IPS-NIHi11 (cell line): Measurements from ENCODE around the gene ZSWIM6.
"Not testable (repeated sequence)": the region's sequence is repeated elsewhere in the genome, so short reads cannot be mapped to it uniquely, and the experiment has no call there.

Experiments
- DNase-seq: peaks from one replicate; pipeline ENCODE4 v3.0.0; 2012; ENCODE audit warnings: mixed read lengths, low spot score

The ZSWIM6 gene

DNA sequence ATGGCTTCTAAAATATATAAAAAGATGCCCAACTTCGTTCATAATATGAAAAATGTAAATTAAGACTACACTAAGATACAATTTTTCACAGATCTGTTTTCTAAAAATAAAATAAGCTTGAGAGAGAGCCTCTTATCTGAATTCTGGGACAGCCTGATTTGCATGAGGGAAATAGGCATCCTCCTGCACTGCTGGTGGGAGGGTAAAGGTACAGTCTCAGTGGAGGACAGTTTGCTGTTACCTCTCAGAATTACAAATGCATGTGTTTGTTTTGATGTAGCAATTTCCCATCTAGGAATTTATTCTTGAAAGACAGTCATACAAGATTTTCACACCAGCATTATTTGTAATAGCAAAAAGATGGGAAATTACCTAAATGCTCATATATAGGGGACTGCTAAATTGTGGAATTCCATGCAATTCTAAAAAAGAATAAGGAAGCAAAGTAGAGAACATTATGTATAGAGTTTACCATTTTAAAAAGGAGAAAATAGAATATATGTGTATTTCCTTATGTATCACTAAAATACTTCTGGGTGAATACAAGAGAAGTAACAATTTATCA lies 75.7 kb downstream of the ZSWIM6 start:
- no peak for DNase-seq

DNA sequence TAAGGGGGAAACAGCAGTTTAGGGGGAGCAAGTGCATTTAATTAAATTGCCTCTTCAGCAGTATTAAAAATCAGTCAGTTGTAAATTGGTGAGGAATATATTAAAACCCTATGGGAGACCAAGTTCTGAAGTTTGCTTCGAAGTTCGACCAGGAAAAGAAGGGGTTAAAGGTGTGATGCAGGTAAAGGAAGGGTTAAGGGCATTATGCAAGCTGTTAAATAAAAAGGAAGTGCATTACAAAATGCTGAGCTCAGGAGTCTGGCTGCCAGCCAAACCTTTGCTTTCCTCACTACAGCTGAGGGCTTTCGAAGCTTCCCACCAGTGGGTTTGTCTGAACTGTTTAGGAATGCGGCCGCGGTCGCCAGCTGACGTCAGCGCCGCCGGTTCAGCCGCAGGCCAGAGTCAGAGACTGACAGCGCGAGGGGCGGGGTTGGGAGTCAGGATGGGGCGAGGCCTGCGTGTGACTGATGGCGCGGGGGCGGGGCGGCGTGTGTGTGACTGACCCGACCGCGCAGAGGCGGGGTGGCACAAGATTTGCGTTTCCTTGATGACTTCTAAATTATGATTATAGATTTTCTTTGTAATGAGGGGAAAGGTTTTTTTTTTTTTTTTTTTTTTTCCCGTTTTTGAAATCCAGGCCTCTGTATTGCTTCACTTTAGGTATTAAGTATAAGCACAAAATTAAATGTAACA lies 76.6 kb downstream of the ZSWIM6 start:
- peak; percentile 97 for DNase-seq

DNA sequence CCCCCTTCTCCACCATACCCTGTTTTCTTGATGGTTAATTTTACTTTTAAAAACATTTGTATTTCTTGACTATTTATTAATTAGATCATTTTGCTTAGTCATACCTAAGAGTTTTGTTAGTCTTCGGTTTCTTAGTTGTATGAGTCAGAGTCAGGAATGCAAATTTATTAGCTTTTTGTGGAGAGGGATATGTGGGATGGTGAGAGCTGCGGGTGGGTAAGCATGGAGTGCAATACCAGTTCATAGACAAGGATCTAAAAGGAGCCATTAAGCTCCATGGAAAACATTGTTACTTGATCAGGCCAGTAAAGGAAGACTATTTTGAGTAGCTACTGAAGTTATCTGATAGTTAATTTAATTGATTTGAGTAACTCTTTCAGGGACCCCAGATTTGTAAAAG lies 77.5 kb downstream of the ZSWIM6 start:
- DNase-seq, result no peak

DNA sequence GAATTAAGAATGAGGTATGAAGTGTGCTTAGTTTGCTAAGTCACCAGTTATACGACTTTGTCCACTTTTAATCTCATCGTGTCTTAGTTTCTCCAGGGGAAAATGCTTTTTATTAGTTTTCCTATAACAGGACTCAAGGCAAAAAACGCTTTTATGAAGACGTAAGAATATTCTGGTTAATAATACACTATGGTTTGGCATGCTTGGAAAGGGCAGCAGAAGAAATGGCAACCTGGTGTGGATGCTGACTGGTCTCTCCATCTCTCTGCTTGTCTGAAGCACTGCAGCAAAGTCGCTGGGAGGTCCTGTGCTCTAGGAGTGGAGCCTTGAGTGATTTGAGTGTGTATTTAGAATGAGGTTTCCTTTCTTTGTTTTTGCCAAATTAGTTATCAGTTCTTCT lies 78.8 kb downstream of the ZSWIM6 start:
- no peak for DNase-seq

DNA sequence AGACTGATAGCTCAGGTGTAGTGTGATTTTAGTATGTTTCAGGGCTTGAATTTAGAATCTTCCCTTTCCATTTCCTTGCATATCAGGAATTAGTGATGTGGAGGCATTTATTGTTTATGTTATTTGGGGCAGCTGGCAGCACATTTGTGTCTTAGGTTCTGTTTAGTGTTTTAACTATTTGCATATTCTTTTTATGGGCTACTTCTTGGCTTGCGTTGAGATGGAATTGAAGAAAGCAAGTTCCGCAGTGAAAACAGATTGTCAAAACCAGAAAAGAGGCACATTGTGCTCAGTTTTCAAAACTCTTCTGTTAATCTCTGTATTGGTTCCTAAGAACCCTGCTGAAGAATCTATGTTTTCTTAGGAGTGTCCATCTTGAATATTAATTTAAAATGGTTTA lies 80.3 kb downstream of the ZSWIM6 start:
- no peak for DNase-seq

DNA sequence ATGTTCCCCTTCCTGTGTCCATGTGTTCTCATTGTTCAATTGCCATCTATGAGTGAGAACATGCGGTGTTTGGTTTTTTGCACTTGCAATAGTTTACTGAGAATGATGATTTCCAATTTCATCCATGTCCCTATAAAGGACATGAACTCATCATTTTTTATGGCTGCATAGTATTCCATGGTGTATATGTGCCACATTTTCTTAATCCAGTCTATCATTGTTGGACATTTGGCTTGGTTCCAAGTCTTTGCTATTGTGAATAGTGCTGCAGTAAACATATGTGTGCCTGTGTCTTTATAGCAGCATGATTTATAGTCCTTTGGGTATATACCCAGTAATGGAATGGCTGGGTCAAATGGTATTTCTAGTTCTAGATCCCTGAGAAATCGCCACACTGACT lies 81.1 kb downstream of the ZSWIM6 start:
- not testable (repeated sequence) for DNase-seq

DNA sequence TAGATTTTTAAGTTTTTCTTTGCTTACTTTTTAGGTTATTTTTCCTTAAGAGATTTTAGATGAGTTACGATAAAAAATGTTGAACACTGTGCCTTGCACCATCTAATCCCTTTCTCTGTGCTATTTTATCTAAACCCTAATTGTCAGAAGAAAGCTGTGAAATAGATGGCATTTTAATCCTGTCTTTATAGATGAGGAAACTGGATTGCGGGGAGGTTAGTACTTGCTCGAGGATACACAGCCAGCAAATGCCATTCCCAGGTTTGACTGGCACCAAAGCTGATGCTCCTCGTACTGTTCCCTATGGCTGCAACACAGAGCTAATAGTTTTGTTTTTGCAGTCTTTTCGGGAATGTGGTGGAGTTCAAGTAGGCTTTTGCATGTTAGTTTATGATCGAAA lies 82.7 kb downstream of the ZSWIM6 start:
- DNase-seq, result no peak

DNA sequence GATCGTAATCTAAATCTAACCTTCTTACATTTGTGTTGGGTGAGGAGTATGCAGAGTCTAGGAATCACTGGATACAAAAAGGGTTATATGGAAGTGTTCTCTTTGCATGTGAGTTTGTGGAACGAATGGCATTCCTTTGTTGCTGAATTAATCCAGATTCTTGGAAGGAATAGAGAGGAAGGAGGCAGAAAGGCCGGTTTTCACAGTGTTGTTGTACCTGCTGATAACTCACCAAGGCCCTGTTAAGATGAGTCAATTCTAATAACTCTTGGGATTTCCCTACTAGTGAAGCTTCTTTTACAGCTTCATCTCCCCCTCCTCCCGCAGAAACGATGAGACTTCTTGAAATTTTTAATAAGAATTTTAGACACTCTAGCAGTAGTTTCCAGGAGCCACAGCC lies 84.0 kb downstream of the ZSWIM6 start:
- DNase-seq, result no peak

DNA sequence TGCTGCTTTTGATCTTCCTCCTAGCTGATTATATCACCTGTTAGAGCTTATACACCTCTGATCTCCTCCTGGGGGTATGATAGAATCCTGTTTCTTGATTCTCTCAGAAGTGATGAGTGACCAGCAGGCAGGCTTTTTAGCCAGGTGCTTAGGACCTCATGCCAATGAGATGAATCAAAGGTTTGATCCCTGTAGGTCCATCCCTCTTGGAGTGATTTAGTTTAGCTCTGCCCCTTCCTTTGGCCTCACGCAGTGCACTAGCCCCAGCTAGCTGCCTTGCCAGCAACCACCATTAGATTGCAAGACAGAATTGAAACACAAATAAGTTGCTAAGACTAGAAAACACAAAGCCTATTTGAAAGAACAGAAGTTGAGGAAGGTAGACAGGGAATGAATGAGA lies 84.4 kb downstream of the ZSWIM6 start:
- peak; percentile 35 for DNase-seq

DNA sequence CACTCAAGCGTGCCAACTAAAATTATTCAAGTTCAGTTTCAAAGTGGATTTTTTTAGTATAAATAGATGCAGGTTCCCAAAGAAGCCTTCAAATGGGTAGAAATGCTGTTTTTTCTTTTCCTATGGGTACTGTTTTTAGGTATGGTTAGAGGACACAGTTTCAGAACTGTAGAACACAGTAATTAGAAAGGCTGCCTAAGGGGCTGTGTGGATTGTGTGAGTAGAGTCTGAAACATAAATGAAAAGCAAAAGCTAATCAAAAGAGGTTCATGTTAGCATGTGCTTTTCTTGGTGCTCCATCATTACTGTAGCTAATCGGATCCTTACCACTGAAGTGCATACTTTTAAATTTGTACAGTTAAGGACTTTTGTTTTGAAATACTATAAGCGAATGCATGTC lies 85.3 kb downstream of the ZSWIM6 start:
- no peak for DNase-seq

DNA sequence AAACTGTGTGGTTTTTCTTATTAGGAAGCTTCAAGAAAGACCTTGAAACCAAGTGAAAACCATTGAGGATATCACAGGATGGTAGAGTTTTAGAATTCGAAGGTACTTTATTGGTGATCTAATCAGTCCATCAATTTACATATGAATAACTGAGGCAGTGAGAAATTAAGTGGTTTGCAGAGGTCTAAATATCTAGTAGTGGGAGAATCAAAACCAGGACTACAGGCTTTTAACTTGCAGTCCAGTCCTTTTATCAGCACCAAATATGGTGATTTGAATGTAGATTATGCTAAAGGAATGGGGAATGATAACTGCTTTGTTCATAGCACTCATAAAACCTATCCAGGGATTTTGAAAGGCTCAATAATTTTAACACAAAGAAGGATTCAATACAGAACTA lies 85.8 kb downstream of the ZSWIM6 start:
- no peak for DNase-seq

DNA sequence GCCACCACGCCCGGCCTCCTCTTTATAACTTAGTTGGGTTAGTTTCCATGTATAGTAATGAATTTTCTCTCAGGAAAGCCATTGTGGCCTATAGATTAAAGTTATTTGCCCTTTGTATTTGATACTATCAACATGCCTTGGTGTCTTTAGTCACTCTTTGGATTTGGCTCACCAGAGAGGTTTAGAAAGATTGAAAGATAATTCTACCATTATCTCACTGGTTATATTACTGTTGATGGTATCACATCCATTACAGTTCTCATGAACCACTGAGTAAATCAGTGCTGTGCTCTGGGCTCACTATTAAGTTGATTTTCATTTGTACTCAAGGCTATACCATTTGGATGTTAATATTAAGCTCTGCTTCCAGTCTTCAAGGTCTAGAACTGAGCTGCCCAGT lies 87.0 kb downstream of the ZSWIM6 start:
- DNase-seq, result no peak

DNA sequence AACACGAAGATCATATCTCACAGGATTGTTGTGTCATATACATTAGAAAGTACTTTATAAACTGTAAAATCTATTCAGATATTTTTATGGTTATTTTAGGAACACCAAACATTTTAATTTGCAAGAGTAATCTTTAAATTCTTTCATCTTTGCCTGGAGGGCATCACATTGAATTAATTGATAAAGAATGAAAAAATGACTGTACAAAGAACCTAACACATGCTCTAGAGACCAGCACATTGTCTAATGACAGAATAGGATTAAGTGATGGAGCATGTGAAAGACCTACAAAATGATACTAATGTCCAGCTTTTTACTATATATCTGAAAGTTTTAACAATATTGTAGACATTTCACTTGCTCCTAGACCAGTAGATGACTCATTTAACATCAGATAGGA lies 88.0 kb downstream of the ZSWIM6 start:
- DNase-seq, result no peak

DNA sequence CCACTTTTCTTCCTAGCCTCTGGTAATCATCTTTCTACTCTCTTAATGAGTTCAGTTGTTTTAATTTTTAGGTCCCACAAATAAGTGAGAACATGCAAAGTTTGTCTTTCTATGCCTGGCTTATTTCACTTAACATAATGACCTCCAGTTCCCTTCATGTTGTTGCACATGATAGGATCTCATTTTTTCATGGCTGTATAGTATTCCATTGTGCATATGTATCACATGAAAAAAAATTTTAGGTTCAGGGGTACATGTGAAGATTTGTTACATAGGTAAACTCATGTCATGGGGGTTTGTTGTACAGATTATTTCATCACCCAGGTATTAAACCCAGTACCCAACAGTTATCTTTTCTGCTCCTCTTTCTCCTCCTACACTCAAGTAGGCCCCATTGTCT lies 89.2 kb downstream of the ZSWIM6 start:
- not testable (repeated sequence) for DNase-seq

DNA sequence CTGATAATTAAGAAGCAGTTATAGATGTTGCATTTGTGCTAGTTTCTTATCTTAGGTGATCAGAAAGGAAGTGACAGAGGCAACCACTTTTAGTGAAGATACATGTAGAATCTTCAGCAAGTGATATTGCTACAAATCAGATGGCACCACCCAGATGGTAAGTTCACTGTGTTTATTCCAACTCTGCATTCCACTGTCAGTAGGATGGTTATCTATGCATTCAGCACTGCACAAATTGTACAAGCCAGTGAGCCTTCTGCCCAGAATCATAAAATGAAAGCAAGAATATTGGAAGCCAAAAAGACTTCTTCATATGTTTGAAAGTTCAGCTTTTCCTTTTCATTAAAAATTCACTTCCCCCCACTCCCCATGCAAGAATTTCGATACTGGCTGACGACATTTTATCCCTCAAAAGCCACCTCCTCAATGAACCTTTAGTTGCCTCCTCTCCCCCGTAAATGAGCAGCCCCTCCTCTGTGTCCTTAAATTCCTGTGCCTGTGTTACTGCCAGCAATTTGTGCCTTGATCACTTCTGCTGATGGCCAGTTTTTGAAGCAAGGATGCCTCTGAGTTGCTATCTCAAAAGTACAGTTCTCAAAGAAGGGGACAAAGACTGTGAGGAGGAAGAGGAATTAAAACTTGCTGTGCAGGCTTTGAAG lies 91.6 kb downstream of the ZSWIM6 start:
- DNase-seq, result no peak

DNA sequence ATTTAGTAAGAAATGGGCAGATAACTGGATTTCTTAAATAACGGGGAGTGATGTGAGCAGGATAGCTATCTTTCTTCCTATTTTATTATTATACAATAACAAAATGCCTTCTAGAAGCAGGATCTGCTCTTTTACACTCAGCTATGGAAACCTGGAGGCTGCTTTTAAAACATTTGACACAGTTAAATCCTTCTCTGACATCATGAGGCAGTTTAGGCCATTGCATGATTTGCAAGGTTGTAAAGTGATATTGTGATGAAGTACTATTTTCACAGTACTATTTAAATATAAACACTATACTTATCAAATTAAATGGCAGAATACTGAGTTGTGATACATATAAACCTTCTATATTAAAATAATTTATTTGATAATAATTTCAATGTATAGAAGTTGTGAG lies 93.9 kb downstream of the ZSWIM6 start:
- no peak for DNase-seq

DNA sequence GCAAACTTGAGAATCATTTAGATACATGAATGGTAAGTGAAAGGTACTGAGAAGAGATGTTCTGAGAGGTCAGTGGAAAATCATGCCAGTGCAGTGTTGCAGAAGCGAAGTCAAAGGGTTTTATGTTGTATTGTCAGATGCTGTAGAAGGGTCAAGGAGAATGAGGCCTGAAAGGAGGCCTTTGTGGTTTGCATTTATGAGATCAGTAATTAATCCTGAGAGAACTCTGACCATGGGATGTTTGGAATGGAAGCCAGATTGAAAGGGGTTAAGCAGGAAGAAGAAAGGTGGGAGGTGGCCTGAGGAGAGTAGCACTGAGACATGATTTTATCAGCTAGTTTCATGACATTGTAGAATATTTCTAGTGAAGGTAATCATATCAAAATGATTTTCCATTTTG lies 97.8 kb downstream of the ZSWIM6 start:
- DNase-seq, result no peak

DNA sequence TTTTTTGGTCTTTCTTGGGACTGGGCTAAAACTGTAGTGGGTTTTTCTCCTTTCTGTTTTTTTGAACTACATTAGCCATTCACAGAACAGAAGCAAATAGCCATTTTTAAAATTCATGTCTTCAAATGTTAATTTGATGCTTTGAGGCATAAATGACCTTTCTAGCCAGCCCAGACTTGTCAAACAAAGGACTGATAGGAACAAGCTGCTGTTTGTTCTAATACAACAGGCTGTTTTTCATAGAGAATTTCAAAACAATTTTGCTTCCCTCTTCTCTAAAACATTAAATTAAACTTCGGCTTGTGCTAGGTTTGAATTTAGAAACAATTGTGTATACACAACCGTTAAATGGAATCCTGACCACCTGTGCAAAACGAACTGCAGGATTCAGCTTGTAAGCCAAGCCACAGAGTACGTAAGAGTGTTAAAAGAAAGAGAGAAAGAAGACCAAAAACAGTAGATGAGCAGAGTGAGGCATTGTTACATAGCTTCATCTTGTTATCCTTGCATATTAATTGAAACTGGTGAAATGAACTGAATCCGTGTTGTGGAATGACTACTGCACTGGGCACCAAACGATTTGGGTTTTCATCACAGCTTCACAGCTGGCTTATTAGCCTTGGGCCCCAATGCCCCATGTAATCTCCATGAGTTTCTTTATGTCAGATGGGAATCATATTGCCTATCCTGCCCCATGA lies 100.0 kb downstream of the ZSWIM6 start:
- DNase-seq, result no peak

DNA sequence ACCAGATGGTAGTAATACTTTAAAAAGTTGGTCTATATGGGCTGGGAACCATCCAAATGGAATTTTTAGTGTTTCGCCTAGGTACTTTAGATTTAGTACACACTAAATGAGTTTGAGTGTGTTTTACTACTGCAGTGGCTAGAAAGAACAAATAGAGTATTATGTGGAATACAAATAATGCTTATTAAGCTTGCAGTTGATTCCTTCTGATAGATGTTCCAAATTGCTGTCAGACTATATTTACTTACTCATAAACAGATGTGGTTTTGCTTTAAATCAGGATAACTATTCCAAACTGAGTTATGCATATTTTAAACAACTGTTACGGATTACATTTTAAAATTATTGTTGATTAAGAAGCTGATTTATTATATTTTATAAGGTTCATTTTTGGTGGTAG lies 103.3 kb downstream of the ZSWIM6 start:
- DNase-seq, result no peak

DNA sequence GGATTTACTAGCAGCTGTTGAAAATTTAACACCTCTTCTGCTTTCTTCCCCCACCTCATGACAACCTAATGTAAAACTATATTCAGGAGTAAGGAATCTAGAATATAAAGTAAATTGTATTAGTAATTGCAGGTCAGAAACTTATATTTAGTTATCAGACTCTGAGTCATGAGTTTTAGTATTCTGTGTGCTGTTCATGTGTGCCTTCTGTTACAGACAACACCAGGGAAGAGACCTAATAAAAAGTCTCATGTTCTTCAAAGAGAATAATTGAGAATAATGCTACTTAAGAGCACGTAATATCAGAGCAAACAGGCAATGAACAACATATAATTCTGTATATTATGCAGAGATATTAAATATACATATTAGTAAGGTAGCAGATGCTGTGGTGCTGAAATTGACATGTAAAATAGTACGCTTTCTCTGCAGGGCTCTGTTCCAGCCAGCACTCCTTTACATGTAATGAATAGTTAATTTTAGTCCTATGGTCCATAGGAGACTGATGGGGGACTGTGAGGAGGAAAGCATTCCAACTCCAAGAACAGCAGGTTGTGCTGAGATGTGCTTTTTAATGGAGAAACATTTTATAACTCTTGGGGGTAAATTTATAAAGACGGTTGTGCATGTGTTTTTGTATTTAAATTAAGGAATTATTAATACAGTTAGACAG lies 106.4 kb downstream of the ZSWIM6 start:
- DNase-seq, result no peak

DNA sequence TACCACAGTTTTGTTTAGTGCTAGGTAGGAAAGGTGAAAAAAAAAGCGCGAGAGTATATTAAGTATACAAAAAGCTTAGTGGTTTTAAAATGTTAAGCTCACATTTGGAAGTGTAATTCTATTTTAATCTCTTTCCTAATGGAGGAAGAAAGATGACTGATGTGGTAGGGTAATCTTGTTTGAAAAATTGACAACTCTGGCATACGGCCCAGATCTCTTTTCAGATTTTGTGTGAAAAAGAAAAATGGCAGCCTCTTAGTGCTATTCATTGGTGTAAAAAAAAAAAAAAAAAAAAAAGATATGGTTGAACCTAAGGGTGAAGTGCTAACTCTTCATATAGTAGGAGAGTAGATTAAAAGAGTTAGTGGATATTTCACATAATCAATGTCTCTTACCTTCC lies 108.0 kb downstream of the ZSWIM6 start:
- DNase-seq, result no peak

DNA sequence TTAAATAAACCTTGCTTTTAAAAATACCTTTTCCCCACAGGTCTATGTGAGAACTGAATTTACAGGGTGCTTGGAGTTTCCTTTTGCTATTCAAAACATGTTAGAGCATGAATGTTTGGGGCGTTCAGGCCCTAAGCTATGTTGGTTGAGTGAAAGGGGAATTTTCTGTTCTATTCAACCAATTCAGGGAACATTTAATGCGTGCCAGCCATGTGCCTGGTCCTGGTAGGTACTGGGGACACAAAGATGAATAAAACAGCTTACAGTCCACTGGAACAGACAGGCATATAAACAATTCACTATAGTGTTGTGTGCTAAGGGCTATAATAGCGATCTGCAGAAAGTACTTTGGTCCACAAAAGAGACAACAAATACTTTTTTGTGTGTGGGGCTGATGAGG lies 108.5 kb downstream of the ZSWIM6 start:
- no peak for DNase-seq

DNA sequence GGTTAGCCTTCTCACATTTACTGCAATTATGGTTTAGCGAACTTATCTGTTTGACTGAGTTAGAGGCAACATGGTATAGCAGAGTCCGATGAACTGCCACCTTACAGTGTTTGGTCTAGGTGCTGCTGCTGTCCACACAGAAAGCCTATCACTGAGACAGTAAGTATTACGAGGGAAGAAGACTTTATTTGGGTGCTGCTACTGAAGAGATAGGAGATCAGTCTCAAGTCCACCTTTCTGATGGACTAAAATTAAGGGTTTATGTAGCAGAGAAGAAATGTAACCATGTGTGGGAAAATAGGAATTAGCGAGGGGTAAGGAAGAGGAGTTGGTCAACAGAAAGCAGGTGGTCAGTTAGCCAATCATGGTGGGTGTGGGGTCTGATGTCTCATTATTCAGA lies 109.7 kb downstream of the ZSWIM6 start:
- no peak for DNase-seq
